ENCODE results near the gene PSMD12.

- TF ChIP-seq CTCF (conservative IDR thresholded peaks at IDR 0.05; ENCODE audit: low read length) (no peak), EZH2phosphoT487 (IDR thresholded peaks at IDR 0.05; ENCODE audit: borderline replicate concordance, low read depth, low read length) (no peak)
Measured at GRCh38 chr17:67324330-67324729, 42.0 kb downstream of the PSMD12 start.
